PC-9 (cell line): ENCODE results near the gene CDIPT.

Experiments used
- EZH2 ChIP-seq: fragments of 200-600 bp; sonication (generic); IDR thresholded peaks from 2 replicates; pipeline ENCODE4 v1.8.0; 2017; ENCODE audit warnings: antibody characterized with exemption, low read depth
- TF ChIP-seq, protein P1 (sequence below): fragments of 200-600 bp; sonication (generic); conservative IDR thresholded peaks from 2 replicates; pipeline ENCODE4 v1.6.1; 2017; ENCODE audit warnings: mixed run types, antibody characterized with exemption, mild to moderate bottlenecking, moderate library complexity

DNA sequence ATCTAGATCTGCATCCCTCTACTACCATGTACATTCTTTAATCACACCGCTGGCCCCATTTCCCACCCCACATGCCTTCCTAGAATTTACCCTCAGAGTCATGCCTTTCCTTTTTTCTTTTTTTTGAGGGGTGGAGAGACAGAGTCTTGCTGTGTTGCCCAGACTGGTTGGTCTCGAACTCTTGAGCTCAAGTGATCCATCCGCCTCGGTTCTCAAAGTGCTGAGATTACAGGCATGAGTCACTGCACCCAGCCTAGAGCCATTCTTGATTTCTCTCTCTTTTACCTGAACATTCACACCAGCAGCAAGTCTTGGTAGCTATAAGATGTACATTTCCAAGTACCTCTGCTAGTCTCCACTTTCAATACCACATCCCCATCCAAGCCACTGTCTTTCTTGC lies 44.9 kb downstream of the CDIPT start:
- TF ChIP-seq, protein P1, sequence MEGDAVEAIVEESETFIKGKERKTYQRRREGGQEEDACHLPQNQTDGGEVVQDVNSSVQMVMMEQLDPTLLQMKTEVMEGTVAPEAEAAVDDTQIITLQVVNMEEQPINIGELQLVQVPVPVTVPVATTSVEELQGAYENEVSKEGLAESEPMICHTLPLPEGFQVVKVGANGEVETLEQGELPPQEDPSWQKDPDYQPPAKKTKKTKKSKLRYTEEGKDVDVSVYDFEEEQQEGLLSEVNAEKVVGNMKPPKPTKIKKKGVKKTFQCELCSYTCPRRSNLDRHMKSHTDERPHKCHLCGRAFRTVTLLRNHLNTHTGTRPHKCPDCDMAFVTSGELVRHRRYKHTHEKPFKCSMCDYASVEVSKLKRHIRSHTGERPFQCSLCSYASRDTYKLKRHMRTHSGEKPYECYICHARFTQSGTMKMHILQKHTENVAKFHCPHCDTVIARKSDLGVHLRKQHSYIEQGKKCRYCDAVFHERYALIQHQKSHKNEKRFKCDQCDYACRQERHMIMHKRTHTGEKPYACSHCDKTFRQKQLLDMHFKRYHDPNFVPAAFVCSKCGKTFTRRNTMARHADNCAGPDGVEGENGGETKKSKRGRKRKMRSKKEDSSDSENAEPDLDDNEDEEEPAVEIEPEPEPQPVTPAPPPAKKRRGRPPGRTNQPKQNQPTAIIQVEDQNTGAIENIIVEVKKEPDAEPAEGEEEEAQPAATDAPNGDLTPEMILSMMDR: no peak
- TF ChIP-seq EZH2: no peak
